Neural progenitor cell (in vitro differentiated cells): ENCODE results near the gene TMEM273.

Experiments used
- CTCF ChIP-seq: fragments of 200-600 bp; sonication (generic); IDR thresholded peaks from 2 replicates; pipeline ENCODE4 v1.5.1; 2017; ENCODE audit warnings: antibody characterized with exemption, mild to moderate bottlenecking
- EZH2 ChIP-seq: fragments of 200-600 bp; sonication (generic); IDR thresholded peaks from 2 replicates; pipeline ENCODE4 v1.6.1; 2017; ENCODE audit warnings: antibody characterized with exemption, mild to moderate bottlenecking, moderate library complexity
- EZH2phosphoT487 ChIP-seq: fragments of 200-600 bp; sonication (generic); IDR thresholded peaks from 2 replicates; pipeline ENCODE4 v1.6.1; 2017; ENCODE audit warnings: antibody characterized with exemption

GRCh38 chr10:49173201-49173772, 14.9 kb downstream of the TMEM273 start:
- no peak for TF ChIP-seq EZH2
- TF ChIP-seq CTCF, result no peak
- no peak for TF ChIP-seq EZH2phosphoT487
